ENCODE results near the gene ATRN.

Gene ATRN

DNA sequence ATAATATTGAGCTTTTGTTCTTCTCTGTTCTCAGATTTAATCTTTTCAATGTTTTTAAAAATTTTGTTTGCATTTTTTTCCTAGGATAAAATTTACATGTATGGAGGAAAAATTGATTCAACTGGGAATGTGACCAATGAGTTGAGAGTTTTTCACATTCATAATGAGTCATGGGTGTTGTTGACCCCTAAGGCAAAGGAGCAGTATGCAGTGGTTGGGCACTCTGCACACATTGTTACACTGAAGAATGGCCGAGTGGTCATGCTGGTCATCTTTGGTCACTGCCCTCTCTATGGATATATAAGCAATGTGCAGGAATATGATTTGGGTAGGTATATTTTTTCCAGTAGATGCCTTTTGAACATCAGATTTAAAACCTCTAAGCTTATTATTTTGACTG is 89.8 kb downstream of the ATRN start:
- H3K4me2 ChIP-seq (ENCODE audit: low read length) = no peak overlapping the region
- no peak overlapping the region for H3K4me3 ChIP-seq (ENCODE audit: low read depth, low read length)
- WGBS (ENCODE audit: extremely low coverage, insufficient coverage, insufficient read length) = no CpG with 5 or more reads among the region's 1 CpG
- no peak overlapping the region for H3K27ac ChIP-seq (ENCODE audit: low read depth, low read length)
- no peaks in the 10 kb centered on the region for H3K79me1 ChIP-seq (ENCODE audit: low read length)
- H3K14ac ChIP-seq (ENCODE audit: low read length) = no peak overlapping the region
- no peak overlapping the region for H2AFZ ChIP-seq (ENCODE audit: insufficient read depth, low read length, poor library complexity)
- H4K8ac ChIP-seq (ENCODE audit: low read depth, low read length) = no peak overlapping the region
- no peak overlapping the region for H3K4ac ChIP-seq (ENCODE audit: low read depth, low read length)
- no peak overlapping the region for H2BK120ac ChIP-seq (ENCODE audit: insufficient read depth, low read length, poor library complexity)
- no peaks in the 10 kb centered on the region for H3K27me3 ChIP-seq (ENCODE audit: insufficient read depth, low read length)
- H3K4me1 ChIP-seq (ENCODE audit: control insufficient read depth in 1 of 2, insufficient read depth in 2 of 2, low read length in 2 of 2) = no peaks in the 10 kb centered on the region
- no peak overlapping the region for H2BK12ac ChIP-seq (ENCODE audit: low read length)
- no peak overlapping the region for H2AK5ac ChIP-seq (ENCODE audit: low read length)
- no peak overlapping the region for H4K91ac ChIP-seq (ENCODE audit: low read depth, low read length)
- H4K12ac ChIP-seq (ENCODE audit: low read depth, low read length) = no peak overlapping the region
- no peak overlapping the region for H3K23ac ChIP-seq (ENCODE audit: low read length)
- H3K79me2 ChIP-seq (ENCODE audit: control insufficient read depth, insufficient read depth, low read length, poor library complexity) = no peaks in the 10 kb centered on the region
- no peak overlapping the region for H3K18ac ChIP-seq (ENCODE audit: low read length)
- H3K36me3 ChIP-seq (ENCODE audit: control insufficient read depth in 1 of 2, insufficient read depth in 2 of 2, low read length in 2 of 2) = peaks cover 0 to 2% of the 10 kb centered on the region in 2 experiments
- no peaks in the 10 kb centered on the region for H3K9me3 ChIP-seq (ENCODE audit: insufficient read depth, low read depth, low read length)
- H3K9ac ChIP-seq (ENCODE audit: low read length) = no peak overlapping the region
- no peak overlapping the region for H2BK5ac ChIP-seq (ENCODE audit: low read depth, low read length, poor library complexity)
- DNase-seq = peak in 1 of 2 donors; percentile 60

DNA sequence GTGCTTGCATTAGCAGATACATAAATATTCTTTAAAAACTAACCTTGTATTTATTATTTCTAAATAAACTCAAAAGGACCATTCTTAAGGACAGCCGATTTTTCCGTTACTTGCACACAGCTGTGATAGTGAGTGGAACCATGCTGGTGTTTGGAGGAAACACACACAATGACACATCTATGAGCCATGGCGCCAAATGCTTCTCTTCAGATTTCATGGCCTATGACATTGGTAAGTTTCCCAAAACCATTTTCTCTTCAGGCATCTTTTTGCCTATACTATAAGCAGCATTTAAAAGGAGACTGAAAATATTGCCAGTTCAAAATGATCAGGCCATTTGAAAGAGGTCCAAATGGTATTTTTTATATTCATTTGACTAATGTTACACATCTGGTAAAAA is 92.3 kb downstream of the ATRN start:
- Histone ChIP-seq H3K14ac (ENCODE audit: low read length) (no peak overlapping the region), H2BK120ac (ENCODE audit: insufficient read depth, low read length, poor library complexity) (no peak overlapping the region), H2AK5ac (ENCODE audit: low read length) (no peak overlapping the region)

DNA sequence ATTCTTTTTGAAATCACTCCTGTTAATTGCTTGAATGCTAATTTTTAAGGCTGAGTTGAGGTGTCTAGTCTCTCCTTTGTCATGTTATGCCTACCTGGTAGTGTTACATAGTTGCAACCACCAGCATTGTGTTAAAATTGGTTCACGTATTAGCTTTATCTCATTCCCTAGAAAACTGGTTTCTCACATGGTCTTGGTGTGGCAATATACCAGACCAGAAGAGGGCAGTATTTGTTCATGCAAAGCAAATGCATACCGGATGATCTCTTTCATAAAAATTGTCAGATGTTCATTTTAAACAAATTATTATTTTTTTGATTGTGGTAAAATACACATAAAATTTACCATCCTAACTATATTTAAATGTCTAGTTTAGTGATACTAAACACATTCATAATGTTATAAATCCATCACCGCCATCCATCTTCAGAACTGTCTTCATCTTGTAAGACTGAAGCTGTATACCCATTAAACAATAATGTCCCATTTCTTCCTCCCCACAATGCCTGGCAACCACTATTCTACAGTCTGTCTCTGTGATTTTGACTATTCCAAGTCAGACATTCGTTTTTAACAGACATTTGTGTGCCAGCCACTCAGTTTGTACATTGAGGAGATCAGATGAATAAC is 92.8 kb downstream of the ATRN start:
- Histone ChIP-seq H3K9ac (ENCODE audit: low read length) (no peak overlapping the region), H2BK5ac (ENCODE audit: low read depth, low read length, poor library complexity) (no peak overlapping the region), H3K27ac (ENCODE audit: low read depth, low read length) (no peak overlapping the region), H3K23ac (ENCODE audit: low read length) (no peak overlapping the region), H3K4me2 (ENCODE audit: low read length) (no peak overlapping the region), H3K18ac (ENCODE audit: low read length) (no peak overlapping the region), H3K79me1 (ENCODE audit: low read length) (no peaks in the 10 kb centered on the region), H3K79me2 (ENCODE audit: control insufficient read depth, insufficient read depth, low read length, poor library complexity) (no peaks in the 10 kb centered on the region), H2AK5ac (ENCODE audit: low read length) (no peak overlapping the region), H4K8ac (ENCODE audit: low read depth, low read length) (no peak overlapping the region), H3K36me3 (ENCODE audit: control insufficient read depth in 1 of 2, insufficient read depth in 2 of 2, low read length in 2 of 2) (peaks cover 3 to 4% of the 10 kb centered on the region in 2 experiments), H3K9me3 (ENCODE audit: insufficient read depth, low read depth, low read length) (no peaks in the 10 kb centered on the region), H3K4ac (ENCODE audit: low read depth, low read length) (no peak overlapping the region), H3K4me3 (ENCODE audit: low read depth, low read length) (no peak overlapping the region), H3K27me3 (ENCODE audit: insufficient read depth, low read length) (no peaks in the 10 kb centered on the region), H2BK12ac (ENCODE audit: low read length) (no peak overlapping the region), H3K14ac (ENCODE audit: low read length) (no peak overlapping the region), H4K91ac (ENCODE audit: low read depth, low read length) (no peak overlapping the region), H3K4me1 (ENCODE audit: control insufficient read depth in 1 of 2, insufficient read depth in 2 of 2, low read length in 2 of 2) (no peaks in the 10 kb centered on the region), H2AFZ (ENCODE audit: insufficient read depth, low read length, poor library complexity) (no peak overlapping the region), H4K12ac (ENCODE audit: low read depth, low read length) (no peak overlapping the region), H2BK120ac (ENCODE audit: insufficient read depth, low read length, poor library complexity) (no peak overlapping the region)
- no CpG with 5 or more reads among the region's 4 CpGs for WGBS (ENCODE audit: extremely low coverage, insufficient coverage, insufficient read length)
- peak; percentile 27 to 90 for DNase-seq

More for the DNA sequence above, 92.3 kb downstream of the ATRN start:
- Histone ChIP-seq H3K27me3 (ENCODE audit: insufficient read depth, low read length) (no peaks in the 10 kb centered on the region), H3K4me3 (ENCODE audit: low read depth, low read length) (no peak overlapping the region), H2BK12ac (ENCODE audit: low read length) (no peak overlapping the region), H3K4me1 (ENCODE audit: control insufficient read depth in 1 of 2, insufficient read depth in 2 of 2, low read length in 2 of 2) (no peaks in the 10 kb centered on the region), H3K79me1 (ENCODE audit: low read length) (no peaks in the 10 kb centered on the region), H4K12ac (ENCODE audit: low read depth, low read length) (no peak overlapping the region), H3K9me3 (ENCODE audit: insufficient read depth, low read depth, low read length) (no peaks in the 10 kb centered on the region), H4K8ac (ENCODE audit: low read depth, low read length) (no peak overlapping the region), H3K79me2 (ENCODE audit: control insufficient read depth, insufficient read depth, low read length, poor library complexity) (no peaks in the 10 kb centered on the region), H3K18ac (ENCODE audit: low read length) (no peak overlapping the region), H3K27ac (ENCODE audit: low read depth, low read length) (no peak overlapping the region), H4K91ac (ENCODE audit: low read depth, low read length) (no peak overlapping the region), H2BK5ac (ENCODE audit: low read depth, low read length, poor library complexity) (no peak overlapping the region), H3K23ac (ENCODE audit: low read length) (no peak overlapping the region), H3K9ac (ENCODE audit: low read length) (no peak overlapping the region), H3K4me2 (ENCODE audit: low read length) (no peak overlapping the region), H3K4ac (ENCODE audit: low read depth, low read length) (no peak overlapping the region), H3K36me3 (ENCODE audit: control insufficient read depth in 1 of 2, insufficient read depth in 2 of 2, low read length in 2 of 2) (peaks cover 3 to 4% of the 10 kb centered on the region in 2 experiments), H2AFZ (ENCODE audit: insufficient read depth, low read length, poor library complexity) (no peak overlapping the region)
- no CpG with 5 or more reads among the region's 3 CpGs for WGBS (ENCODE audit: extremely low coverage, insufficient coverage, insufficient read length)
- DNase-seq = peak in 1 of 2 donors; percentile 17

DNA sequence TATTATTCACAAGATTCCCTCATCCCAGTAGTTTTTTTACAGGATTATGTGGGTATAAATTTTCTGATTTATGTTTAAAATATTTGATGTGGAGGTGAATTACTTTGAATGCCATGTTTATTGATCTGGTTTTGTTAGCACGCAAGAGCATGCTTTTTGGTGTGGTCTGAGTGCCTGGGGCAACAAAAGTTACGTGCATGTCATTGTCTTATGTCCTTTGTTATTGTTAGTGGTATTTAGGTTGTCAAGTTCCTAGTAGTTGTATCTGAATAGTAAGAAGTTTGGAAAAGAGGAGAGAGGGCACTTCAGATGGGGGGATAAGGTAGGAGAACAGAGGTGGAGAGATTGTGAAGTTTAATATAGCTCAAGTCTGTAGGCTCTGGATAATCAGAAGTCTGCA is 95.0 kb downstream of the ATRN start:
- peaks cover 2 to 3% of the 10 kb centered on the region in 2 experiments for H3K36me3 ChIP-seq (ENCODE audit: control insufficient read depth in 1 of 2, insufficient read depth in 2 of 2, low read length in 2 of 2)
- no peak overlapping the region for H4K12ac ChIP-seq (ENCODE audit: low read depth, low read length)
- no peak overlapping the region for H3K18ac ChIP-seq (ENCODE audit: low read length)
- no peak overlapping the region for H3K9ac ChIP-seq (ENCODE audit: low read length)
- no peak overlapping the region for H2BK12ac ChIP-seq (ENCODE audit: low read length)
- H3K79me2 ChIP-seq (ENCODE audit: control insufficient read depth, insufficient read depth, low read length, poor library complexity) = no peaks in the 10 kb centered on the region
- H4K8ac ChIP-seq (ENCODE audit: low read depth, low read length) = no peak overlapping the region
- H2AK5ac ChIP-seq (ENCODE audit: low read length) = no peak overlapping the region
- DNase-seq = peak in 1 of 2 donors; percentile 49
- H3K4me3 ChIP-seq (ENCODE audit: low read depth, low read length) = no peak overlapping the region
- no peak overlapping the region for H4K91ac ChIP-seq (ENCODE audit: low read depth, low read length)
- H3K27me3 ChIP-seq (ENCODE audit: insufficient read depth, low read length) = no peaks in the 10 kb centered on the region
- H2BK120ac ChIP-seq (ENCODE audit: insufficient read depth, low read length, poor library complexity) = no peak overlapping the region
- no peak overlapping the region for H3K14ac ChIP-seq (ENCODE audit: low read length)
- no peak overlapping the region for H3K23ac ChIP-seq (ENCODE audit: low read length)
- H3K4ac ChIP-seq (ENCODE audit: low read depth, low read length) = no peak overlapping the region
- no peak overlapping the region for H2BK5ac ChIP-seq (ENCODE audit: low read depth, low read length, poor library complexity)
- no peaks in the 10 kb centered on the region for H3K9me3 ChIP-seq (ENCODE audit: insufficient read depth, low read depth, low read length)
- H2AFZ ChIP-seq (ENCODE audit: insufficient read depth, low read length, poor library complexity) = no peak overlapping the region
- no peaks in the 10 kb centered on the region for H3K4me1 ChIP-seq (ENCODE audit: control insufficient read depth in 1 of 2, insufficient read depth in 2 of 2, low read length in 2 of 2)
- WGBS (ENCODE audit: extremely low coverage, insufficient coverage, insufficient read length) = no CpG with 5 or more reads among the region's 2 CpGs
- no peaks in the 10 kb centered on the region for H3K79me1 ChIP-seq (ENCODE audit: low read length)
- no peak overlapping the region for H3K27ac ChIP-seq (ENCODE audit: low read depth, low read length)
- no peak overlapping the region for H3K4me2 ChIP-seq (ENCODE audit: low read length)
